GM23338 (cell line): ENCODE data around the gene FFAR3. TPM values are rescaled to one million over a fixed set of nuclear protein-coding genes. Genes with fewer than 3 reads are reported as not detected.

Experiments
- ATAC-seq: fragments of 200-7000 bp; cut with Tn5 transposase; 3 replicates; pipeline ENCODE4 v1.9.1; 2020
- DNase-seq: peaks from one replicate; pipeline ENCODE4 v3.0.0-alpha.2; 2015; ENCODE audit warnings: low spot score
- H2AFZ ChIP-seq: fragments of 200-600 bp; sonication (generic); 2 replicates; pipeline ENCODE4 v1.8.0; 2016; ENCODE audit warnings: antibody characterized with exemption, mild to moderate bottlenecking, moderate library complexity
- H3F3A ChIP-seq: fragments of 200-600 bp; sonication (generic); replicated peaks from 2 replicates; pipeline ENCODE4 v1.8.0; 2017; ENCODE audit warnings: antibody characterized with exemption, mixed run types, low read depth
- H3K27ac ChIP-seq: fragments of 200-600 bp; sonication (generic); 2 replicates; pipeline ENCODE4 v1.6.1; 2016; ENCODE audit warnings: low read depth
- H3K27me3 ChIP-seq: fragments of 200-600 bp; sonication (generic); 2 replicates; pipeline ENCODE4 v1.8.0; 2016; ENCODE audit warnings: mild to moderate bottlenecking, mixed run types, moderate library complexity; ENCODE audit not compliant: insufficient read depth
- H3K36me3 ChIP-seq: fragments of 200-600 bp; sonication (generic); 2 replicates; pipeline ENCODE4 v1.8.0; 2016; ENCODE audit warnings: mild to moderate bottlenecking; ENCODE audit not compliant: insufficient read depth
- H3K4me1 ChIP-seq: fragments of 200-600 bp; sonication (generic); 2 replicates; pipeline ENCODE4 v1.8.0; 2016; ENCODE audit warnings: mild to moderate bottlenecking, moderate library complexity; ENCODE audit not compliant: insufficient read depth
- H3K4me2 ChIP-seq: fragments of 200-600 bp; sonication (generic); 2 replicates; pipeline ENCODE4 v1.7.1; 2017; ENCODE audit warnings: mixed run types
- H3K4me3 ChIP-seq: fragments of 200-600 bp; sonication (generic); 2 replicates; pipeline ENCODE4 v1.6.1; 2016; ENCODE audit warnings: mixed run types
- H3K79me2 ChIP-seq: fragments of 200-600 bp; sonication (generic); replicated peaks from 2 replicates; pipeline ENCODE4 v1.8.0; 2017; ENCODE audit warnings: mild to moderate bottlenecking; ENCODE audit not compliant: insufficient read depth
- H3K9me2 ChIP-seq: fragments of 200-600 bp; sonication (generic); 2 replicates; pipeline ENCODE4 v1.8.0; 2017; ENCODE audit not compliant: insufficient read depth
- H4K20me1 ChIP-seq: fragments of 200-600 bp; sonication (generic); replicated peaks from 2 replicates; pipeline ENCODE4 v1.8.0; 2017; ENCODE audit warnings: mild to moderate bottlenecking; ENCODE audit not compliant: insufficient read depth
- H3K27ac Mint-ChIP-seq: 2 replicates; pipeline ENCODE4 v1.8.0; 2020; ENCODE audit warnings: inconsistent platforms, mild to moderate bottlenecking, moderate library complexity, mixed read lengths
- H3K27me3 Mint-ChIP-seq: 3 replicates; pipeline ENCODE4 v1.8.0; 2022; ENCODE audit warnings: low read depth, mild to moderate bottlenecking, moderate library complexity, mixed read lengths, inconsistent platforms; ENCODE audit not compliant: insufficient read depth, poor library complexity
- H3K36me3 Mint-ChIP-seq: 3 replicates; pipeline ENCODE4 v1.8.0; 2021; ENCODE audit warnings: low read depth, mild to moderate bottlenecking, inconsistent platforms, moderate library complexity, mixed read lengths
- H3K4me1 Mint-ChIP-seq: 3 replicates; pipeline ENCODE4 v1.8.0; 2020; ENCODE audit warnings: mild to moderate bottlenecking, inconsistent platforms, mixed read lengths
- H3K4me3 Mint-ChIP-seq: 3 replicates; pipeline ENCODE4 v1.8.0; 2021; ENCODE audit warnings: moderate library complexity, mild to moderate bottlenecking, inconsistent platforms, mixed read lengths
- H3K9me3 Mint-ChIP-seq: 3 replicates; pipeline ENCODE4 v1.8.0; 2020; ENCODE audit warnings: moderate library complexity, mild to moderate bottlenecking, inconsistent platforms, mixed read lengths
- EZH2phosphoT487 ChIP-seq: fragments of 200-600 bp; sonication (generic); IDR thresholded peaks from one replicate; pipeline ENCODE4 v1.8.1; 2018; ENCODE audit warnings: antibody characterized with exemption; ENCODE audit not compliant: unreplicated experiment
- JUNB ChIP-seq: IDR thresholded peaks from one replicate; pipeline ENCODE4 v1.6.1; 2016; ENCODE audit warnings: antibody characterized with exemption; ENCODE audit not compliant: unreplicated experiment
- NANOG ChIP-seq: IDR thresholded peaks from 2 replicates; pipeline ENCODE4 v1.6.1; 2016; ENCODE audit warnings: antibody characterized with exemption, borderline replicate concordance
- POLR2AphosphoS5 ChIP-seq: IDR thresholded peaks from 2 replicates; pipeline ENCODE4 v1.6.1; 2016; ENCODE audit warnings: antibody characterized with exemption, low read depth
- STAT1 ChIP-seq: IDR thresholded peaks from one replicate; pipeline ENCODE4 v1.6.1; 2016; ENCODE audit warnings: antibody characterized with exemption; ENCODE audit not compliant: unreplicated experiment
- ZNF114 ChIP-seq: fragments of 250-450 bp; sonication (Bioruptor Pico); IDR thresholded peaks from 2 replicates; pipeline ENCODE4 v1.5.0; 2020; ENCODE audit warnings: mild to moderate bottlenecking, moderate library complexity
- polyA plus RNA-seq: library from polyadenylated mRNA; unstranded; fragments of >200 nt; fragmentation: Nextera tagmentation; extraction: Ambion mirVana; gene quantifications from 2 replicates; pipeline ENCODE4 v1.2.1, GENCODE V29; 2016
- total RNA-seq: library from RNA; depleted of rRNA; stranded (reverse); fragments of >200 nt; shearing (Covaris generic); gene quantifications from 2 replicates; pipeline ENCODE4 v1.2.3, GENCODE V29; 2014
- TF ChIP-seq, protein P1 (sequence below): IDR thresholded peaks from one replicate; pipeline ENCODE4 v1.6.1; 2018; ENCODE audit warnings: antibody characterized with exemption; ENCODE audit not compliant: unreplicated experiment
- TF ChIP-seq, protein P2 (sequence below): fragments of 250-450 bp; sonication (Bioruptor Pico); IDR thresholded peaks from 2 replicates; pipeline ENCODE4 v1.5.0; 2020; ENCODE audit warnings: mild to moderate bottlenecking, moderate library complexity

FFAR3 gene
- total and polyA plus RNA-seq, 2 experiments from 2014 or later = 0.35 TPM; not detected in 1

DNA sequence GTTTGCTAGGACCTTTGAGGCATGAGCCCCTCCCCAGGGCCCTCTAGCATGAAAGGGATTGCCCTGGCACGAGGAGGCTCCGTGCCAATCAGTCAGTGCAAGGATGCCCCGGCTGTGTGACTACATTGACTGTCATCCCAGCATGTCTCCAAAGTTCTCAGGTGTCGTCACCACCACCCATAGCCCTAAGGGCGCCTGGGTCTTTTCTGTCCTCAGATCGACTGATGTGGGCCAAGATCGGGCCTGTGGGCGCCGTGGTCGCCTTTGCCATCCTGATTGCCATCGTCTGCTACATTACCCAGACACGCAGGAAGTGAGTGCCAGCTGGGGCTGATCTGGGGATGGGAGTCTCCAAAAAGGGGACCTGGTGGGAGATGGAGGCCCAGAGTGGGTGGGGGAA is 47.9 kb upstream of the FFAR3 start:
- Mint-ChIP-seq H3K27ac (no peak overlapping the region), H3K4me3 (no peak overlapping the region), H3K4me1 (no peaks in the 10 kb centered on the region; the same call in 2 of the 3 replicates), H3K36me3 (no peaks in the 10 kb centered on the region), H3K27me3 (peaks cover 4% of the 10 kb centered on the region), H3K9me3 (no peaks in the 10 kb centered on the region; the same call in 2 of the 3 replicates)
- H3F3A ChIP-seq = no peaks in the 10 kb centered on the region
- H2AFZ ChIP-seq = no peak overlapping the region
- no peaks in the 10 kb centered on the region for H3K79me2 ChIP-seq
- no peak for DNase-seq
- no peaks in the 10 kb centered on the region for H3K4me1 ChIP-seq
- no peak overlapping the region for H3K4me2 ChIP-seq
- H3K36me3 ChIP-seq = no peaks in the 10 kb centered on the region
- no peak overlapping the region for H3K27ac ChIP-seq
- ATAC-seq = no peak
- H3K4me3 ChIP-seq = no peak overlapping the region
- H3K9me2 ChIP-seq = no peaks in the 10 kb centered on the region
- H3K27me3 ChIP-seq = no peaks in the 10 kb centered on the region
- no peak for TF ChIP-seq JUNB
- TF ChIP-seq, protein P1, sequence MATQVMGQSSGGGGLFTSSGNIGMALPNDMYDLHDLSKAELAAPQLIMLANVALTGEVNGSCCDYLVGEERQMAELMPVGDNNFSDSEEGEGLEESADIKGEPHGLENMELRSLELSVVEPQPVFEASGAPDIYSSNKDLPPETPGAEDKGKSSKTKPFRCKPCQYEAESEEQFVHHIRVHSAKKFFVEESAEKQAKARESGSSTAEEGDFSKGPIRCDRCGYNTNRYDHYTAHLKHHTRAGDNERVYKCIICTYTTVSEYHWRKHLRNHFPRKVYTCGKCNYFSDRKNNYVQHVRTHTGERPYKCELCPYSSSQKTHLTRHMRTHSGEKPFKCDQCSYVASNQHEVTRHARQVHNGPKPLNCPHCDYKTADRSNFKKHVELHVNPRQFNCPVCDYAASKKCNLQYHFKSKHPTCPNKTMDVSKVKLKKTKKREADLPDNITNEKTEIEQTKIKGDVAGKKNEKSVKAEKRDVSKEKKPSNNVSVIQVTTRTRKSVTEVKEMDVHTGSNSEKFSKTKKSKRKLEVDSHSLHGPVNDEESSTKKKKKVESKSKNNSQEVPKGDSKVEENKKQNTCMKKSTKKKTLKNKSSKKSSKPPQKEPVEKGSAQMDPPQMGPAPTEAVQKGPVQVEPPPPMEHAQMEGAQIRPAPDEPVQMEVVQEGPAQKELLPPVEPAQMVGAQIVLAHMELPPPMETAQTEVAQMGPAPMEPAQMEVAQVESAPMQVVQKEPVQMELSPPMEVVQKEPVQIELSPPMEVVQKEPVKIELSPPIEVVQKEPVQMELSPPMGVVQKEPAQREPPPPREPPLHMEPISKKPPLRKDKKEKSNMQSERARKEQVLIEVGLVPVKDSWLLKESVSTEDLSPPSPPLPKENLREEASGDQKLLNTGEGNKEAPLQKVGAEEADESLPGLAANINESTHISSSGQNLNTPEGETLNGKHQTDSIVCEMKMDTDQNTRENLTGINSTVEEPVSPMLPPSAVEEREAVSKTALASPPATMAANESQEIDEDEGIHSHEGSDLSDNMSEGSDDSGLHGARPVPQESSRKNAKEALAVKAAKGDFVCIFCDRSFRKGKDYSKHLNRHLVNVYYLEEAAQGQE = no peak
- TF ChIP-seq POLR2AphosphoS5 = no peak
- no peak for TF ChIP-seq ZNF114
- TF ChIP-seq NANOG = no peak
- TF ChIP-seq EZH2phosphoT487 = no peak
- no peak for TF ChIP-seq STAT1
- no peaks in the 10 kb centered on the region for H4K20me1 ChIP-seq

DNA sequence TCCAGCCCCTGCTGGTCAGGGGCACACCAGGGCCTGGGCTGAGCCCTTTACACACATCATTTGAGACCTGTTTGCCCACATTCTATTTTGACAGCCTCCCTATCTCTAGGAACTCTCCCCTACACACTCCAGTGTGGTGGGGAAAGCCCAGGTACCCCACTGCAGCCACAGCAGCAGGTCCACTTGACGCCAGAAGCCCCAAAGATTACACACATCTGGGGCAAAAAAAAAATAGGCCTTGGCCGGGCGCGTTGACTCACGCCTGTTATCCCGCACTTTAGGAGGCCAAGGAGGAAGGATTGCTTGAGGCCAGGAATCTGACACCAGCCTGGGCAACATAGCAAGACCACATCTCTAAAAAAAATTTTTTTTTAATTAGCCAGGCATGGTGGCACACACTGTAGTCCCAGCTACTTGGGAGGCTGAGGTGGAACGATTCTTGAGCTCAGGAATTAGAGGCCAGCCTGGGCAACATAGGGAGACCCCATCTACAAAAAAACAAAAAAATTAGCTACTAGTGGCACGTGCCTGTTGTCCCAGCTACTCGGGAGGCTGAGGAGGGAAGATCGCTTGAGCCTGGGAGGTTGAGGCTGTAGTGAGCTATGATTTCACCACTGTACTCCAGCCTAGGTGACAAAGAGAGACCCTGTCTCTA is 47.3 kb upstream of the FFAR3 start:
- Histone ChIP-seq H3K79me2 (no peaks in the 10 kb centered on the region), H3K4me2 (no peak overlapping the region), H3K9me2 (no peaks in the 10 kb centered on the region), H3K4me3 (no peak overlapping the region), H2AFZ (no peak overlapping the region), H3K4me1 (no peaks in the 10 kb centered on the region), H3K36me3 (no peaks in the 10 kb centered on the region), H3F3A (no peaks in the 10 kb centered on the region), H3K27me3 (no peaks in the 10 kb centered on the region), H4K20me1 (no peaks in the 10 kb centered on the region), H3K27ac (no peak overlapping the region)
- no peak for ATAC-seq
- Mint-ChIP-seq H3K27me3 (peaks cover 8% of the 10 kb centered on the region), H3K27ac (no peak overlapping the region), H3K4me3 (no peak overlapping the region), H3K36me3 (no peaks in the 10 kb centered on the region), H3K9me3 (no peaks in the 10 kb centered on the region; the same call in 2 of the 3 replicates), H3K4me1 (no peaks in the 10 kb centered on the region; the same call in 2 of the 3 replicates)
- DNase-seq = no peak
- TF ChIP-seq JUNB (no peak), STAT1 (no peak), POLR2AphosphoS5 (no peak)
- TF ChIP-seq, protein P1 = no peak
- TF ChIP-seq, protein P2, sequence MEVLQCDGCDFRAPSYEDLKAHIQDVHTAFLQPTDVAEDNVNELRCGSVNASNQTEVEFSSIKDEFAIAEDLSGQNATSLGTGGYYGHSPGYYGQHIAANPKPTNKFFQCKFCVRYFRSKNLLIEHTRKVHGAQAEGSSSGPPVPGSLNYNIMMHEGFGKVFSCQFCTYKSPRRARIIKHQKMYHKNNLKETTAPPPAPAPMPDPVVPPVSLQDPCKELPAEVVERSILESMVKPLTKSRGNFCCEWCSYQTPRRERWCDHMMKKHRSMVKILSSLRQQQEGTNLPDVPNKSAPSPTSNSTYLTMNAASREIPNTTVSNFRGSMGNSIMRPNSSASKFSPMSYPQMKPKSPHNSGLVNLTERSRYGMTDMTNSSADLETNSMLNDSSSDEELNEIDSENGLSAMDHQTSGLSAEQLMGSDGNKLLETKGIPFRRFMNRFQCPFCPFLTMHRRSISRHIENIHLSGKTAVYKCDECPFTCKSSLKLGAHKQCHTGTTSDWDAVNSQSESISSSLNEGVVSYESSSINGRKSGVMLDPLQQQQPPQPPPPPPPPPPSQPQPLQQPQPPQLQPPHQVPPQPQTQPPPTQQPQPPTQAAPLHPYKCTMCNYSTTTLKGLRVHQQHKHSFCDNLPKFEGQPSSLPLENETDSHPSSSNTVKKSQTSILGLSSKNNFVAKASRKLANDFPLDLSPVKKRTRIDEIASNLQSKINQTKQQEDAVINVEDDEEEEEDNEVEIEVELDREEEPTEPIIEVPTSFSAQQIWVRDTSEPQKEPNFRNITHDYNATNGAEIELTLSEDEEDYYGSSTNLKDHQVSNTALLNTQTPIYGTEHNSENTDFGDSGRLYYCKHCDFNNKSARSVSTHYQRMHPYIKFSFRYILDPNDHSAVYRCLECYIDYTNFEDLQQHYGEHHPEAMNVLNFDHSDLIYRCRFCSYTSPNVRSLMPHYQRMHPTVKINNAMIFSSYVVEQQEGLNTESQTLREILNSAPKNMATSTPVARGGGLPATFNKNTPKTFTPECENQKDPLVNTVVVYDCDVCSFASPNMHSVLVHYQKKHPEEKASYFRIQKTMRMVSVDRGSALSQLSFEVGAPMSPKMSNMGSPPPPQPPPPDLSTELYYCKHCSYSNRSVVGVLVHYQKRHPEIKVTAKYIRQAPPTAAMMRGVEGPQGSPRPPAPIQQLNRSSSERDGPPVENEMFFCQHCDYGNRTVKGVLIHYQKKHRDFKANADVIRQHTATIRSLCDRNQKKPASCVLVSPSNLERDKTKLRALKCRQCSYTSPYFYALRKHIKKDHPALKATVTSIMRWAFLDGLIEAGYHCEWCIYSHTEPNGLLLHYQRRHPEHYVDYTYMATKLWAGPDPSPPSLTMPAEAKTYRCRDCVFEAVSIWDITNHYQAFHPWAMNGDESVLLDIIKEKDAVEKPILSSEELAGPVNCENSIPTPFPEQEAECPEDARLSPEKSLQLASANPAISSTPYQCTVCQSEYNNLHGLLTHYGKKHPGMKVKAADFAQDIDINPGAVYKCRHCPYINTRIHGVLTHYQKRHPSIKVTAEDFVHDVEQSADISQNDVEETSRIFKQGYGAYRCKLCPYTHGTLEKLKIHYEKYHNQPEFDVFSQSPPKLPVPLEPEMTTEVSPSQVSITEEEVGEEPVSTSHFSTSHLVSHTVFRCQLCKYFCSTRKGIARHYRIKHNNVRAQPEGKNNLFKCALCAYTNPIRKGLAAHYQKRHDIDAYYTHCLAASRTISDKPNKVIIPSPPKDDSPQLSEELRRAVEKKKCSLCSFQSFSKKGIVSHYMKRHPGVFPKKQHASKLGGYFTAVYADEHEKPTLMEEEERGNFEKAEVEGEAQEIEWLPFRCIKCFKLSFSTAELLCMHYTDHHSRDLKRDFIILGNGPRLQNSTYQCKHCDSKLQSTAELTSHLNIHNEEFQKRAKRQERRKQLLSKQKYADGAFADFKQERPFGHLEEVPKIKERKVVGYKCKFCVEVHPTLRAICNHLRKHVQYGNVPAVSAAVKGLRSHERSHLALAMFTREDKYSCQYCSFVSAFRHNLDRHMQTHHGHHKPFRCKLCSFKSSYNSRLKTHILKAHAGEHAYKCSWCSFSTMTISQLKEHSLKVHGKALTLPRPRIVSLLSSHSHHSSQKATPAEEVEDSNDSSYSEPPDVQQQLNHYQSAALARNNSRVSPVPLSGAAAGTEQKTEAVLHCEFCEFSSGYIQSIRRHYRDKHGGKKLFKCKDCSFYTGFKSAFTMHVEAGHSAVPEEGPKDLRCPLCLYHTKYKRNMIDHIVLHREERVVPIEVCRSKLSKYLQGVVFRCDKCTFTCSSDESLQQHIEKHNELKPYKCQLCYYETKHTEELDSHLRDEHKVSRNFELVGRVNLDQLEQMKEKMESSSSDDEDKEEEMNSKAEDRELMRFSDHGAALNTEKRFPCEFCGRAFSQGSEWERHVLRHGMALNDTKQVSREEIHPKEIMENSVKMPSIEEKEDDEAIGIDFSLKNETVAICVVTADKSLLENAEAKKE (CRISPR knock-in tag) = no peak
